Osteoblast (primary cell): ENCODE data around the gene SLITRK1. TPM values are rescaled to one million over a fixed set of nuclear protein-coding genes. Genes with fewer than 3 reads are reported as not detected.
A peak's percentile ranks its signal among the peaks of the same experiment; 100 is the strongest.

Source experiments
- DNase-seq: peaks from one replicate; pipeline ENCODE4 v3.0.0; 2011; ENCODE audit warnings: low spot score, mixed read lengths; ENCODE audit not compliant: insufficient read length; ENCODE audit errors: missing footprints
- H2AFZ ChIP-seq: 2 replicates; pipeline ENCODE4 v1.6.0; 2011; ENCODE audit warnings: mild to moderate bottlenecking, low read length
- H3K27ac ChIP-seq: 2 replicates; pipeline ENCODE4 v1.5.1; 2011; ENCODE audit warnings: mild to moderate bottlenecking, low read depth, low read length, moderate library complexity
- H3K27me3 ChIP-seq: 2 replicates; pipeline ENCODE4 v1.6.0; 2012; ENCODE audit warnings: mild to moderate bottlenecking, control low read depth, inconsistent platforms, low read length, moderate library complexity; ENCODE audit not compliant: insufficient read depth
- H3K36me3 ChIP-seq: 2 replicates; pipeline ENCODE4 v1.5.1; 2011; ENCODE audit warnings: mild to moderate bottlenecking, low read length, control low read depth, moderate library complexity; ENCODE audit not compliant: insufficient read depth
- H3K4me1 ChIP-seq: 2 replicates; pipeline ENCODE4 v1.5.1; 2011; ENCODE audit warnings: mild to moderate bottlenecking, low read length, control low read depth, moderate library complexity; ENCODE audit not compliant: insufficient read depth
- H3K4me2 ChIP-seq: 2 replicates; pipeline ENCODE4 v1.6.0; 2011; ENCODE audit warnings: mild to moderate bottlenecking, low read length; ENCODE audit not compliant: insufficient read depth
- H3K4me3 ChIP-seq: fragments of 200-600 bp; sonication (generic); 3 replicates; pipeline ENCODE4 v1.5.1; 2012; ENCODE audit warnings: mild to moderate bottlenecking, low read length, inconsistent platforms; ENCODE audit not compliant: insufficient read depth
- H3K79me2 ChIP-seq: 2 replicates; pipeline ENCODE4 v1.6.0; 2012; ENCODE audit warnings: mild to moderate bottlenecking, low read length, control low read depth, inconsistent platforms; ENCODE audit not compliant: insufficient read depth
- H3K9me3 ChIP-seq: 2 replicates; pipeline ENCODE4 v1.5.1; 2011; ENCODE audit warnings: low read depth, low read length, control low read depth
- H4K20me1 ChIP-seq: 2 replicates; pipeline ENCODE4 v1.6.0; 2012; ENCODE audit warnings: mild to moderate bottlenecking, low read length, control low read depth; ENCODE audit not compliant: insufficient read depth
- CTCF ChIP-seq: IDR thresholded peaks from 2 replicates; pipeline ENCODE4 v1.5.1; 2011; ENCODE audit warnings: mild to moderate bottlenecking, low read depth, low read length, moderate library complexity; ENCODE audit errors: extremely low read depth
- total RNA-seq: library from RNA; depleted of rRNA; stranded (reverse); fragments of >200 nt; gene quantifications from 2 replicates; pipeline ENCODE4 v1.2.3, GENCODE V29; 2012

SLITRK1 gene
- total RNA-seq, 1 donor = not detected

- Histone ChIP-seq H3K4me1 (no peaks in the 10 kb centered on the region), H3K36me3 (no peaks in the 10 kb centered on the region), H3K27me3 (no peaks in the 10 kb centered on the region), H4K20me1 (no peaks in the 10 kb centered on the region), H3K27ac (no peak overlapping the region), H3K4me3 (no peak overlapping the region), H2AFZ (no peak overlapping the region), H3K79me2 (no peaks in the 10 kb centered on the region), H3K9me3 (no peaks in the 10 kb centered on the region), H3K4me2 (no peak overlapping the region)
- peak; percentile 29 for DNase-seq
- TF ChIP-seq CTCF = no peak
Measured at GRCh38 chr13:83907196-83907989, 25.1 kb upstream of the SLITRK1 start.

GRCh38 chr13:83906240-83906820 is 24.1 kb upstream of the SLITRK1 start:
- no peaks in the 10 kb centered on the region for H3K36me3 ChIP-seq
- no peaks in the 10 kb centered on the region for H4K20me1 ChIP-seq
- H3K27ac ChIP-seq = no peak overlapping the region
- no peak overlapping the region for H2AFZ ChIP-seq
- H3K4me2 ChIP-seq = no peak overlapping the region
- TF ChIP-seq CTCF = no peak
- H3K79me2 ChIP-seq = no peaks in the 10 kb centered on the region
- DNase-seq = no peak
- no peaks in the 10 kb centered on the region for H3K9me3 ChIP-seq
- no peaks in the 10 kb centered on the region for H3K27me3 ChIP-seq
- H3K4me3 ChIP-seq = no peak overlapping the region
- no peaks in the 10 kb centered on the region for H3K4me1 ChIP-seq

GRCh38 chr13:83905641-83906040 is 23.4 kb upstream of the SLITRK1 start:
- Histone ChIP-seq H3K27me3 (no peaks in the 10 kb centered on the region), H3K27ac (no peak overlapping the region), H3K4me2 (no peak overlapping the region), H2AFZ (no peak overlapping the region), H3K4me3 (no peak overlapping the region), H3K9me3 (no peaks in the 10 kb centered on the region), H3K79me2 (no peaks in the 10 kb centered on the region), H4K20me1 (no peaks in the 10 kb centered on the region), H3K36me3 (no peaks in the 10 kb centered on the region), H3K4me1 (no peaks in the 10 kb centered on the region)
- no peak for TF ChIP-seq CTCF
- DNase-seq = peak; percentile 37

GRCh38 chr13:83895994-83896580 is 13.8 kb upstream of the SLITRK1 start:
- Histone ChIP-seq H3K27me3 (no peaks in the 10 kb centered on the region), H3K36me3 (no peaks in the 10 kb centered on the region), H3K9me3 (no peaks in the 10 kb centered on the region), H2AFZ (no peak overlapping the region), H3K4me3 (no peak overlapping the region), H3K4me2 (no peak overlapping the region), H3K27ac (no peak overlapping the region), H3K79me2 (no peaks in the 10 kb centered on the region), H3K4me1 (no peaks in the 10 kb centered on the region), H4K20me1 (no peaks in the 10 kb centered on the region)
- TF ChIP-seq CTCF = no peak
- no peak for DNase-seq
